Heart right ventricle (tissue), 16 donors: ENCODE results near the gene GPR15LG. TPM values are rescaled to one million over a fixed set of nuclear protein-coding genes. Genes with fewer than 3 reads are reported as not detected.

Experiments
- ATAC-seq, 8 donors: fragments of 200-7000 bp; cut with Tn5 transposase; one replicate each; pipeline ENCODE4 v1.9.1; 2020; ENCODE audit warnings: mild to moderate bottlenecking in 8 of 8, moderate library complexity in 8 of 8, moderate number of reproducible peaks in 1 of 8
- DNase-seq, 2 donors: peaks; one replicate each; pipeline ENCODE4 v3.0.0-alpha.2; 2020
- H3K27ac ChIP-seq, 10 donors: fragments of 200-600 bp; sonication (generic) in 2 of 10; one replicate each; pipeline versions ENCODE4 v1.5.0 to v1.8.0; 2020 to 2022; ENCODE audit warnings: mild to moderate bottlenecking in 3 of 10
- H3K27me3 ChIP-seq, 7 donors: fragments of 200-600 bp; one replicate each; pipeline ENCODE4 v1.8.0; 2021 to 2022; ENCODE audit warnings: mild to moderate bottlenecking in 2 of 7
- H3K36me3 ChIP-seq, 9 donors: fragments of 200-600 bp; sonication (generic) in 1 of 9; one replicate each; pipeline versions ENCODE4 v1.5.0 to v1.8.0; 2020 to 2022; ENCODE audit warnings: mild to moderate bottlenecking in 2 of 9
- H3K4me1 ChIP-seq, 9 donors: fragments of 200-600 bp; sonication (generic) in 1 of 9; one replicate each; pipeline versions ENCODE4 v1.5.0 to v1.8.0; 2020 to 2022; ENCODE audit warnings: mild to moderate bottlenecking in 4 of 9
- H3K4me3 ChIP-seq, 10 donors: fragments of 200-600 bp; sonication (generic) in 2 of 10; one replicate each; pipeline versions ENCODE4 v1.5.0 to v1.8.0; 2020 to 2022; ENCODE audit warnings: mild to moderate bottlenecking in 7 of 10, moderate library complexity in 2 of 10
- H3K9me3 ChIP-seq, 11 donors: fragments of 200-600 bp in 10 of 11; sonication (generic) in 2 of 11; one replicate each; pipeline versions ENCODE4 v1.5.0 to v1.8.0; 2013 to 2022; ENCODE audit warnings: mild to moderate bottlenecking in 2 of 11, control low read depth in 1 of 11, moderate library complexity in 1 of 11
- CTCF ChIP-seq, 9 donors: fragments of 200-600 bp; sonication (generic) in 2 of 9; IDR thresholded peaks; one replicate each; pipeline versions ENCODE4 v1.5.0 to v1.8.0; 2021 to 2022; ENCODE audit warnings: antibody characterized with exemption in 9 of 9, mild to moderate bottlenecking in 5 of 9, moderate library complexity in 1 of 9
- WGBS, 2 donors: extraction: QIAGEN DNeasy Blood & Tissue Kit; methylation state at CpG; one replicate each; pipeline ENCODE4 v1.1.7; 2013; ENCODE audit warnings: inconsistent platforms in 1 of 2; 5-methylcytosine and 5-hydroxymethylcytosine counted together
- intact Hi-C, 10 donors: fragments of 100-400 bp; cut with DNase I; formaldehyde crosslinking; loops; one replicate each; pipeline versions ENCODE4 v1.11.1 to v1.14.2; 2022
- polyA plus RNA-seq, 2 donors: library from polyadenylated mRNA; stranded (reverse); fragments of 200-250 nt; gene quantifications; one replicate each; pipeline ENCODE4 v1.2.3, GENCODE V29; 2013
- total RNA-seq, 10 donors: library from RNA; stranded (reverse); fragmentation: NEBNext Ultra II Directional in 3 of 10; extraction: Animal tissue kit (Norgen Biotek cat#: 25700) in 3 of 10; gene quantifications; one replicate each; pipeline versions ENCODE4 v1.2.1 to v1.2.4, GENCODE V29; 2021 to 2023
- donor health status: Arrhythmogenic right ventricular cardiomyopathy.
- donor health status: ischemic (EF 13 %, LVEDD 7.1; RV severe dilation, severe dysfunction).
- donor health status: healthy with polysubstance abuse.
- donor health status: DM: no; HTN: yes; CAD: no.
- donor health status: DM: no; HTN: no; CAD: no.
- donor health status: ischemic (EF 25% LVEDD 6.9; RV normal size, moderate dysfunction).
- donor health status: ischemic (EF 25% LVEDD 5.7; RV mildly dilated, moderate dysfunction).
- donor health status: healthy.
- donor health status: DM: yes; HTN: yes; CAD: no.
- donor health status: Ischemic cardiomyopathy.
- donor health status: ischemic (EF 35%, LVEDD 5.7; RV mildly dilated, moderate dysfunction).
- donor health status: nonischemic (EF 11% LVEDD 7.7; RV severe dilation, severe dysfunction).
- donor health status: DM: yes; HTN: yes; CAD: no.
- donor health status: PGD.
- donor health status: ischemic (EF 29% LVEDD 5.4; RV normal size, mild dysfunction).
- donor health status: nonischemic (EF 23%, LVEDD 6.1; RV moderate dilation, normal function).

GPR15LG gene
- total and polyA plus RNA-seq, 12 donors, result not detected

- Histone ChIP-seq H3K27ac (no peak overlapping the region), H3K9me3 (peaks cover 0 to 3% (median 0%) of the 10 kb centered on the region in 11 donors), H3K27me3 (peaks cover 0 to 9% (median 4%) of the 10 kb centered on the region in 7 donors), H3K4me3 (no peak overlapping the region), H3K36me3 (no peaks in the 10 kb centered on the region), H3K4me1 (no peaks in the 10 kb centered on the region)
- 49 to 50% methylated on average over 12 of the region's 12 CpGs for WGBS, 2 donors
- TF ChIP-seq CTCF (IDR thresholded peaks at IDR 0.05), result peak in 7 of 9 donors; percentile 19 to 43 (median 27)
- DNase-seq (no peak), ATAC-seq (peak in 3 of 8 donors; percentile 20 to 44 (median 31))
- intact Hi-C loops, result no loop called here
Measured at GRCh38 chr10:84214612-84215235, 41.1 kb downstream of the GPR15LG start.

- Histone ChIP-seq H3K27me3 (peaks cover 0 to 9% (median 2%) of the 10 kb centered on the region in 7 donors), H3K4me3 (no peak overlapping the region), H3K9me3 (peaks cover 0 to 5% (median 0%) of the 10 kb centered on the region in 11 donors), H3K27ac (no peak overlapping the region), H3K36me3 (no peaks in the 10 kb centered on the region), H3K4me1 (no peaks in the 10 kb centered on the region)
- ATAC-seq (no peak), DNase-seq (no peak)
- intact Hi-C loops, result no loop called here
- 85% methylated on average over 9 of the region's 9 CpGs for WGBS, 2 donors
- TF ChIP-seq CTCF (IDR thresholded peaks at IDR 0.05), result no peak
Measured at GRCh38 chr10:84216834-84217233, 43.2 kb downstream of the GPR15LG start.

GRCh38 chr10:84217746-84218145, 44.1 kb downstream of the GPR15LG start:
- Histone ChIP-seq H3K9me3 (peaks cover 0 to 5% (median 0%) of the 10 kb centered on the region in 11 donors), H3K27me3 (peaks cover 0 to 13% (median 0%) of the 10 kb centered on the region in 7 donors), H3K27ac (no peak overlapping the region), H3K36me3 (no peaks in the 10 kb centered on the region), H3K4me3 (no peak overlapping the region), H3K4me1 (no peaks in the 10 kb centered on the region)
- WGBS, 2 donors, result 82 to 93% methylated on average over 4 of the region's 4 CpGs
- ATAC-seq (no peak), DNase-seq (no peak)
- intact Hi-C loops, result no loop called here
- TF ChIP-seq CTCF (IDR thresholded peaks at IDR 0.05), result no peak

- no peaks in the 10 kb centered on the region for H3K36me3 ChIP-seq
- 76 to 84% methylated on average over 8 of the region's 8 CpGs for WGBS, 2 donors
- H3K9me3 ChIP-seq, result peaks cover 0 to 5% (median 0%) of the 10 kb centered on the region in 11 donors
- H3K4me1 ChIP-seq, result no peaks in the 10 kb centered on the region
- no peak for DNase-seq
- intact Hi-C loops, result no loop called here
- no peak for ATAC-seq
- H3K27ac ChIP-seq, result no peak overlapping the region
- H3K4me3 ChIP-seq, result no peak overlapping the region
- TF ChIP-seq CTCF (IDR thresholded peaks at IDR 0.05), result no peak
- peaks cover 0 to 25% (median 0%) of the 10 kb centered on the region in 7 donors for H3K27me3 ChIP-seq
Measured at GRCh38 chr10:84221916-84222315, 48.3 kb downstream of the GPR15LG start.
